NCI-H1417 treated with DMSO at 0.1 percent for 48 hours (cell line): ENCODE data around the gene LCN10.

ENCODE experiments used
- DNase-seq: peaks from one replicate; lab custom pipeline; 2025; lab: John Stamatoyannopoulos, UW

LCN10 gene

GRCh38 chr9:136754626-136755301, 12.0 kb upstream of the LCN10 start:
- DNase-seq: no peak

GRCh38 chr9:136754059-136754572, 11.4 kb upstream of the LCN10 start:
- peak; percentile 39 for DNase-seq

- DNase-seq: no peak
Observed at GRCh38 chr9:136753371-136754058, 10.8 kb upstream of the LCN10 start.

GRCh38 chr9:136751814-136752213, 9.1 kb upstream of the LCN10 start:
- no peak for DNase-seq

GRCh38 chr9:136751244-136751643, 8.5 kb upstream of the LCN10 start:
- no peak for DNase-seq

- DNase-seq: no peak
Observed at GRCh38 chr9:136750526-136750925, 7.8 kb upstream of the LCN10 start.

GRCh38 chr9:136748666-136749611, 6.2 kb upstream of the LCN10 start:
- DNase-seq: no peak

- DNase-seq: no peak
Observed at GRCh38 chr9:136748201-136748600, 5.5 kb upstream of the LCN10 start, which contains the start of gene LCN6. TSS of gene LCN6 (minus strand) at chr9:136748525. CDS start at chr9:136748483, 42 bp downstream.

GRCh38 chr9:136747161-136748060, 4.7 kb upstream of the LCN10 start:
- no peak for DNase-seq

GRCh38 chr9:136746621-136747020, 3.9 kb upstream of the LCN10 start:
- DNase-seq: no peak

- no peak for DNase-seq
Observed at GRCh38 chr9:136746155-136746490, 3.4 kb upstream of the LCN10 start.

GRCh38 chr9:136745389-136746154, 2.8 kb upstream of the LCN10 start:
- no peak for DNase-seq

- DNase-seq: no peak
Observed at GRCh38 chr9:136744773-136745172, 2.0 kb upstream of the LCN10 start.

GRCh38 chr9:136743639-136744211, 985 bp upstream of the LCN10 start:
- no peak for DNase-seq

- no peak for DNase-seq
Observed at GRCh38 chr9:136741883-136742571, 713 bp downstream of the LCN10 start.

GRCh38 chr9:136740971-136741882, 1.5 kb downstream of the LCN10 start:
- DNase-seq: no peak

GRCh38 chr9:136740491-136740890, 2.2 kb downstream of the LCN10 start:
- DNase-seq: no peak

- no peak for DNase-seq
Observed at GRCh38 chr9:136740069-136740468, 2.7 kb downstream of the LCN10 start.

- DNase-seq: no peak
Observed at GRCh38 chr9:136739509-136739908, 3.2 kb downstream of the LCN10 start.
